ENCODE data around the gene CREB5. TPM values are rescaled to one million over a fixed set of nuclear protein-coding genes. Genes with fewer than 3 reads are reported as not detected.

The CREB5 gene
- total and polyA plus RNA-seq, 2 experiments from 2014 or later, result 2.4 to 4.4 TPM

- Histone ChIP-seq H3K79me2 (replicated peaks; ENCODE audit: insufficient read depth) (no peaks in the 10 kb centered on the region), H3K4me3 (no peak overlapping the region), H3K27ac (ENCODE audit: low read depth) (no peak overlapping the region), H3K9me2 (ENCODE audit: insufficient read depth) (no peaks in the 10 kb centered on the region), H2AFZ (no peak overlapping the region), H3K4me1 (ENCODE audit: insufficient read depth) (no peaks in the 10 kb centered on the region), H3K36me3 (ENCODE audit: insufficient read depth) (no peaks in the 10 kb centered on the region), H3K4me2 (no peak overlapping the region), H3K27me3 (ENCODE audit: insufficient read depth) (no peaks in the 10 kb centered on the region), H3F3A (replicated peaks; ENCODE audit: low read depth) (no peaks in the 10 kb centered on the region), H4K20me1 (replicated peaks; ENCODE audit: insufficient read depth) (no peaks in the 10 kb centered on the region)
- H3K27me3 Mint-ChIP-seq (ENCODE audit: insufficient read depth, low read depth, poor library complexity), result no peaks in the 10 kb centered on the region
- no peak overlapping the region for H3K27ac Mint-ChIP-seq
- TF ChIP-seq, protein P1, sequence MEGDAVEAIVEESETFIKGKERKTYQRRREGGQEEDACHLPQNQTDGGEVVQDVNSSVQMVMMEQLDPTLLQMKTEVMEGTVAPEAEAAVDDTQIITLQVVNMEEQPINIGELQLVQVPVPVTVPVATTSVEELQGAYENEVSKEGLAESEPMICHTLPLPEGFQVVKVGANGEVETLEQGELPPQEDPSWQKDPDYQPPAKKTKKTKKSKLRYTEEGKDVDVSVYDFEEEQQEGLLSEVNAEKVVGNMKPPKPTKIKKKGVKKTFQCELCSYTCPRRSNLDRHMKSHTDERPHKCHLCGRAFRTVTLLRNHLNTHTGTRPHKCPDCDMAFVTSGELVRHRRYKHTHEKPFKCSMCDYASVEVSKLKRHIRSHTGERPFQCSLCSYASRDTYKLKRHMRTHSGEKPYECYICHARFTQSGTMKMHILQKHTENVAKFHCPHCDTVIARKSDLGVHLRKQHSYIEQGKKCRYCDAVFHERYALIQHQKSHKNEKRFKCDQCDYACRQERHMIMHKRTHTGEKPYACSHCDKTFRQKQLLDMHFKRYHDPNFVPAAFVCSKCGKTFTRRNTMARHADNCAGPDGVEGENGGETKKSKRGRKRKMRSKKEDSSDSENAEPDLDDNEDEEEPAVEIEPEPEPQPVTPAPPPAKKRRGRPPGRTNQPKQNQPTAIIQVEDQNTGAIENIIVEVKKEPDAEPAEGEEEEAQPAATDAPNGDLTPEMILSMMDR (conservative IDR thresholded peaks at IDR 0.05; ENCODE audit: low read depth in 2 of 2), result no peak
- TF ChIP-seq STAT1 (IDR thresholded peaks at IDR 0.05; ENCODE audit: unreplicated experiment), result no peak
- TF ChIP-seq, protein P2, sequence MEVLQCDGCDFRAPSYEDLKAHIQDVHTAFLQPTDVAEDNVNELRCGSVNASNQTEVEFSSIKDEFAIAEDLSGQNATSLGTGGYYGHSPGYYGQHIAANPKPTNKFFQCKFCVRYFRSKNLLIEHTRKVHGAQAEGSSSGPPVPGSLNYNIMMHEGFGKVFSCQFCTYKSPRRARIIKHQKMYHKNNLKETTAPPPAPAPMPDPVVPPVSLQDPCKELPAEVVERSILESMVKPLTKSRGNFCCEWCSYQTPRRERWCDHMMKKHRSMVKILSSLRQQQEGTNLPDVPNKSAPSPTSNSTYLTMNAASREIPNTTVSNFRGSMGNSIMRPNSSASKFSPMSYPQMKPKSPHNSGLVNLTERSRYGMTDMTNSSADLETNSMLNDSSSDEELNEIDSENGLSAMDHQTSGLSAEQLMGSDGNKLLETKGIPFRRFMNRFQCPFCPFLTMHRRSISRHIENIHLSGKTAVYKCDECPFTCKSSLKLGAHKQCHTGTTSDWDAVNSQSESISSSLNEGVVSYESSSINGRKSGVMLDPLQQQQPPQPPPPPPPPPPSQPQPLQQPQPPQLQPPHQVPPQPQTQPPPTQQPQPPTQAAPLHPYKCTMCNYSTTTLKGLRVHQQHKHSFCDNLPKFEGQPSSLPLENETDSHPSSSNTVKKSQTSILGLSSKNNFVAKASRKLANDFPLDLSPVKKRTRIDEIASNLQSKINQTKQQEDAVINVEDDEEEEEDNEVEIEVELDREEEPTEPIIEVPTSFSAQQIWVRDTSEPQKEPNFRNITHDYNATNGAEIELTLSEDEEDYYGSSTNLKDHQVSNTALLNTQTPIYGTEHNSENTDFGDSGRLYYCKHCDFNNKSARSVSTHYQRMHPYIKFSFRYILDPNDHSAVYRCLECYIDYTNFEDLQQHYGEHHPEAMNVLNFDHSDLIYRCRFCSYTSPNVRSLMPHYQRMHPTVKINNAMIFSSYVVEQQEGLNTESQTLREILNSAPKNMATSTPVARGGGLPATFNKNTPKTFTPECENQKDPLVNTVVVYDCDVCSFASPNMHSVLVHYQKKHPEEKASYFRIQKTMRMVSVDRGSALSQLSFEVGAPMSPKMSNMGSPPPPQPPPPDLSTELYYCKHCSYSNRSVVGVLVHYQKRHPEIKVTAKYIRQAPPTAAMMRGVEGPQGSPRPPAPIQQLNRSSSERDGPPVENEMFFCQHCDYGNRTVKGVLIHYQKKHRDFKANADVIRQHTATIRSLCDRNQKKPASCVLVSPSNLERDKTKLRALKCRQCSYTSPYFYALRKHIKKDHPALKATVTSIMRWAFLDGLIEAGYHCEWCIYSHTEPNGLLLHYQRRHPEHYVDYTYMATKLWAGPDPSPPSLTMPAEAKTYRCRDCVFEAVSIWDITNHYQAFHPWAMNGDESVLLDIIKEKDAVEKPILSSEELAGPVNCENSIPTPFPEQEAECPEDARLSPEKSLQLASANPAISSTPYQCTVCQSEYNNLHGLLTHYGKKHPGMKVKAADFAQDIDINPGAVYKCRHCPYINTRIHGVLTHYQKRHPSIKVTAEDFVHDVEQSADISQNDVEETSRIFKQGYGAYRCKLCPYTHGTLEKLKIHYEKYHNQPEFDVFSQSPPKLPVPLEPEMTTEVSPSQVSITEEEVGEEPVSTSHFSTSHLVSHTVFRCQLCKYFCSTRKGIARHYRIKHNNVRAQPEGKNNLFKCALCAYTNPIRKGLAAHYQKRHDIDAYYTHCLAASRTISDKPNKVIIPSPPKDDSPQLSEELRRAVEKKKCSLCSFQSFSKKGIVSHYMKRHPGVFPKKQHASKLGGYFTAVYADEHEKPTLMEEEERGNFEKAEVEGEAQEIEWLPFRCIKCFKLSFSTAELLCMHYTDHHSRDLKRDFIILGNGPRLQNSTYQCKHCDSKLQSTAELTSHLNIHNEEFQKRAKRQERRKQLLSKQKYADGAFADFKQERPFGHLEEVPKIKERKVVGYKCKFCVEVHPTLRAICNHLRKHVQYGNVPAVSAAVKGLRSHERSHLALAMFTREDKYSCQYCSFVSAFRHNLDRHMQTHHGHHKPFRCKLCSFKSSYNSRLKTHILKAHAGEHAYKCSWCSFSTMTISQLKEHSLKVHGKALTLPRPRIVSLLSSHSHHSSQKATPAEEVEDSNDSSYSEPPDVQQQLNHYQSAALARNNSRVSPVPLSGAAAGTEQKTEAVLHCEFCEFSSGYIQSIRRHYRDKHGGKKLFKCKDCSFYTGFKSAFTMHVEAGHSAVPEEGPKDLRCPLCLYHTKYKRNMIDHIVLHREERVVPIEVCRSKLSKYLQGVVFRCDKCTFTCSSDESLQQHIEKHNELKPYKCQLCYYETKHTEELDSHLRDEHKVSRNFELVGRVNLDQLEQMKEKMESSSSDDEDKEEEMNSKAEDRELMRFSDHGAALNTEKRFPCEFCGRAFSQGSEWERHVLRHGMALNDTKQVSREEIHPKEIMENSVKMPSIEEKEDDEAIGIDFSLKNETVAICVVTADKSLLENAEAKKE (CRISPR knock-in tag; IDR thresholded peaks at IDR 0.05), result no peak
- no peak for TF ChIP-seq POLR2AphosphoS5 (IDR thresholded peaks at IDR 0.05; ENCODE audit: low read depth)
- no peak for TF ChIP-seq ZNF331 (CRISPR knock-in tag; IDR thresholded peaks at IDR 0.05; ENCODE audit: low read depth)
- no peak for TF ChIP-seq EZH2phosphoT487 (IDR thresholded peaks at IDR 0.05; ENCODE audit: unreplicated experiment)
- TF ChIP-seq, protein P3, sequence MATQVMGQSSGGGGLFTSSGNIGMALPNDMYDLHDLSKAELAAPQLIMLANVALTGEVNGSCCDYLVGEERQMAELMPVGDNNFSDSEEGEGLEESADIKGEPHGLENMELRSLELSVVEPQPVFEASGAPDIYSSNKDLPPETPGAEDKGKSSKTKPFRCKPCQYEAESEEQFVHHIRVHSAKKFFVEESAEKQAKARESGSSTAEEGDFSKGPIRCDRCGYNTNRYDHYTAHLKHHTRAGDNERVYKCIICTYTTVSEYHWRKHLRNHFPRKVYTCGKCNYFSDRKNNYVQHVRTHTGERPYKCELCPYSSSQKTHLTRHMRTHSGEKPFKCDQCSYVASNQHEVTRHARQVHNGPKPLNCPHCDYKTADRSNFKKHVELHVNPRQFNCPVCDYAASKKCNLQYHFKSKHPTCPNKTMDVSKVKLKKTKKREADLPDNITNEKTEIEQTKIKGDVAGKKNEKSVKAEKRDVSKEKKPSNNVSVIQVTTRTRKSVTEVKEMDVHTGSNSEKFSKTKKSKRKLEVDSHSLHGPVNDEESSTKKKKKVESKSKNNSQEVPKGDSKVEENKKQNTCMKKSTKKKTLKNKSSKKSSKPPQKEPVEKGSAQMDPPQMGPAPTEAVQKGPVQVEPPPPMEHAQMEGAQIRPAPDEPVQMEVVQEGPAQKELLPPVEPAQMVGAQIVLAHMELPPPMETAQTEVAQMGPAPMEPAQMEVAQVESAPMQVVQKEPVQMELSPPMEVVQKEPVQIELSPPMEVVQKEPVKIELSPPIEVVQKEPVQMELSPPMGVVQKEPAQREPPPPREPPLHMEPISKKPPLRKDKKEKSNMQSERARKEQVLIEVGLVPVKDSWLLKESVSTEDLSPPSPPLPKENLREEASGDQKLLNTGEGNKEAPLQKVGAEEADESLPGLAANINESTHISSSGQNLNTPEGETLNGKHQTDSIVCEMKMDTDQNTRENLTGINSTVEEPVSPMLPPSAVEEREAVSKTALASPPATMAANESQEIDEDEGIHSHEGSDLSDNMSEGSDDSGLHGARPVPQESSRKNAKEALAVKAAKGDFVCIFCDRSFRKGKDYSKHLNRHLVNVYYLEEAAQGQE (IDR thresholded peaks at IDR 0.05; ENCODE audit: unreplicated experiment), result no peak
- TF ChIP-seq JUNB (IDR thresholded peaks at IDR 0.05; ENCODE audit: unreplicated experiment), result no peak
- TF ChIP-seq EZH2 (IDR thresholded peaks at IDR 0.05; ENCODE audit: low read depth, unreplicated experiment), result no peak
- no peak for TF ChIP-seq CREB1 (CRISPR knock-in tag; IDR thresholded peaks at IDR 0.05; ENCODE audit: low read depth)
- TF ChIP-seq, protein P4, sequence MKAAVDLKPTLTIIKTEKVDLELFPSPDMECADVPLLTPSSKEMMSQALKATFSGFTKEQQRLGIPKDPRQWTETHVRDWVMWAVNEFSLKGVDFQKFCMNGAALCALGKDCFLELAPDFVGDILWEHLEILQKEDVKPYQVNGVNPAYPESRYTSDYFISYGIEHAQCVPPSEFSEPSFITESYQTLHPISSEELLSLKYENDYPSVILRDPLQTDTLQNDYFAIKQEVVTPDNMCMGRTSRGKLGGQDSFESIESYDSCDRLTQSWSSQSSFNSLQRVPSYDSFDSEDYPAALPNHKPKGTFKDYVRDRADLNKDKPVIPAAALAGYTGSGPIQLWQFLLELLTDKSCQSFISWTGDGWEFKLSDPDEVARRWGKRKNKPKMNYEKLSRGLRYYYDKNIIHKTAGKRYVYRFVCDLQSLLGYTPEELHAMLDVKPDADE (IDR thresholded peaks at IDR 0.05), result no peak
- TF ChIP-seq NANOG (IDR thresholded peaks at IDR 0.05; ENCODE audit: borderline replicate concordance), result no peak
- TF ChIP-seq ZNF114 (CRISPR knock-in tag; IDR thresholded peaks at IDR 0.05), result no peak
- no peaks in the 10 kb centered on the region for H3K36me3 Mint-ChIP-seq (ENCODE audit: low read depth)
- no peaks in the 10 kb centered on the region for H3K9me3 Mint-ChIP-seq
- no peak overlapping the region for H3K4me3 Mint-ChIP-seq
- DNase-seq (ENCODE audit: low spot score), result no peak
- H3K4me1 Mint-ChIP-seq, result peaks cover 4% of the 10 kb centered on the region; the same call in 2 of the 3 replicates
- ATAC-seq, result no peak
These were observed 400.3 kb downstream of the CREB5 start for GRCh38 chr7:28812616-28813015.
